H1 (cell line): ENCODE results near the gene APOL1. TPM values are rescaled to one million over a fixed set of nuclear protein-coding genes. Genes with fewer than 3 reads are reported as not detected.

Experiments used
- CTCF ChIA-PET: fragments of 300-600 bp; sonication (Branson Sonifier 250); formaldehyde crosslinking; loops from one replicate; lab custom pipeline; 2021; ENCODE audit not compliant: partially characterized antibody; lab: Charles Lee
- POLR2A ChIA-PET: fragments of 300-600 bp; sonication (Branson Sonifier 250); formaldehyde crosslinking; loops from one replicate; lab custom pipeline; 2021; ENCODE audit warnings: inconsistent platforms; ENCODE audit not compliant: partially characterized antibody; lab: Charles Lee
- DNase-seq, 2 experiments: peaks; one replicate each; pipeline versions ENCODE4 v3.0.0 to v3.0.0-alpha.2; 2010 to 2022; ENCODE audit warnings: low spot score in 2 of 2, low read depth in 1 of 2, mixed read lengths in 1 of 2
- FAIRE-seq: peaks from 2 replicates; lab custom pipeline; 2011; peaks lifted over from hg19 to GRCh38; lab: Jason Lieb, UNC
- H2AFZ ChIP-seq: 2 replicates; pipeline ENCODE4 v1.8.1; 2012; ENCODE audit warnings: low read length, inconsistent platforms
- H2AK5ac ChIP-seq: 2 replicates; pipeline ENCODE4 v1.6.1; 2013; ENCODE audit warnings: low read depth, low read length
- H2BK120ac ChIP-seq: replicated peaks from 2 replicates; pipeline ENCODE3; 2013; ENCODE audit warnings: low read depth, low read length, inconsistent platforms
- H2BK12ac ChIP-seq: 2 replicates; pipeline ENCODE4 v1.6.1; 2013; ENCODE audit warnings: low read depth, low read length
- H2BK15ac ChIP-seq: 2 replicates; pipeline ENCODE4 v1.6.1; 2013; ENCODE audit warnings: low read length
- H2BK20ac ChIP-seq: 2 replicates; pipeline ENCODE4 v1.6.1; 2013; ENCODE audit warnings: low read length
- H2BK5ac ChIP-seq: 2 replicates; pipeline ENCODE4 v1.6.1; 2013; ENCODE audit warnings: low read depth, low read length
- H3K14ac ChIP-seq: 2 replicates; pipeline ENCODE4 v1.6.1; 2013; ENCODE audit warnings: inconsistent platforms; ENCODE audit not compliant: insufficient read length
- H3K18ac ChIP-seq: 2 replicates; pipeline ENCODE4 v1.6.1; 2013; ENCODE audit warnings: low read length; ENCODE audit errors: extremely low read depth
- H3K23ac ChIP-seq: 2 replicates; pipeline ENCODE4 v1.6.1; 2013; ENCODE audit warnings: inconsistent platforms; ENCODE audit not compliant: insufficient read length
- H3K23me2 ChIP-seq: 2 replicates; pipeline ENCODE4 v1.6.1; 2013; ENCODE audit warnings: low read depth, low read length
- H3K27ac ChIP-seq: 2 replicates; pipeline ENCODE4 v1.6.1; 2011; ENCODE audit warnings: low read depth, low read length, inconsistent platforms
- H3K27me3 ChIP-seq, 4 experiments: replicated peaks in 1 of 4; 1 replicate in 1 of 4; 2 replicates in 3 of 4; pipeline versions ENCODE4 v1.6.1 to v1.8.1; 2011 to 2013; ENCODE audit warnings: low read length in 3 of 4, mild to moderate bottlenecking in 3 of 4, inconsistent platforms in 2 of 4, mixed read lengths in 2 of 4, moderate library complexity in 1 of 4; ENCODE audit not compliant: control insufficient read depth in 3 of 4, insufficient read depth in 3 of 4; ENCODE audit errors: extremely low read depth in 1 of 4
- H3K36me3 ChIP-seq, 4 experiments: 2 replicates each; pipeline versions ENCODE4 v1.6.1 to v1.8.1; 2011 to 2013; ENCODE audit warnings: mild to moderate bottlenecking in 4 of 4, low read length in 3 of 4, moderate library complexity in 2 of 4, control low read depth in 1 of 4, inconsistent platforms in 1 of 4; ENCODE audit not compliant: insufficient read depth in 4 of 4, control insufficient read depth in 2 of 4
- H3K4ac ChIP-seq: replicated peaks from 2 replicates; pipeline ENCODE3; 2013; ENCODE audit warnings: low read length, low read depth, mixed read lengths, inconsistent platforms; ENCODE audit not compliant: insufficient read length
- H3K4me1 ChIP-seq, 4 experiments: replicated peaks in 1 of 4; 1 replicate in 1 of 4; 2 replicates in 3 of 4; pipeline versions ENCODE4 v1.6.1 to v1.8.1; 2011 to 2013; ENCODE audit warnings: low read length in 3 of 4, inconsistent platforms in 2 of 4, mixed read lengths in 1 of 4; ENCODE audit not compliant: insufficient read depth in 4 of 4, control insufficient read depth in 3 of 4
- H3K4me2 ChIP-seq, 2 experiments: 2 replicates each; pipeline versions ENCODE4 v1.6.1 to v1.8.1; 2011 to 2013; ENCODE audit warnings: low read depth in 2 of 2, low read length in 2 of 2, control low read depth in 1 of 2, inconsistent platforms in 1 of 2, mild to moderate bottlenecking in 1 of 2; ENCODE audit not compliant: insufficient read depth in 1 of 2
- H3K4me3 ChIP-seq, 4 experiments: fragments of 200-600, 300-600 bp in 1 of 4; sonication (generic), shearing (Covaris generic), sonication (Bioruptor Twin) in 1 of 4; 2 replicates each; pipeline versions ENCODE4 v1.5.1 to v1.8.1; 2011 to 2016; ENCODE audit warnings: low read length in 4 of 4, low read depth in 3 of 4, control low read depth in 2 of 4, inconsistent platforms in 2 of 4, mild to moderate bottlenecking in 2 of 4, mixed read lengths in 1 of 4, moderate library complexity in 1 of 4; ENCODE audit not compliant: insufficient read depth in 2 of 4; ENCODE audit errors: extremely low read depth in 1 of 4
- H3K56ac ChIP-seq: replicated peaks from 2 replicates; pipeline ENCODE3; 2013; ENCODE audit warnings: low read depth, mild to moderate bottlenecking, mixed read lengths, low read length, inconsistent platforms; ENCODE audit not compliant: insufficient read length
- H3K79me1 ChIP-seq: 2 replicates; pipeline ENCODE4 v1.6.1; 2013; ENCODE audit warnings: low read depth, low read length, control low read depth
- H3K79me2 ChIP-seq, 2 experiments: 2 replicates each; pipeline versions ENCODE4 v1.6.1 to v1.8.1; 2012 to 2013; ENCODE audit warnings: low read length in 2 of 2, mild to moderate bottlenecking in 2 of 2, inconsistent platforms in 1 of 2; ENCODE audit not compliant: insufficient read depth in 2 of 2, control insufficient read depth in 1 of 2
- H3K9ac ChIP-seq, 4 experiments: replicated peaks in 1 of 4; 1 replicate in 1 of 4; 2 replicates in 3 of 4; pipeline versions ENCODE4 v1.6.1 to v1.8.1; 2011 to 2013; ENCODE audit warnings: low read depth in 3 of 4, low read length in 3 of 4, control low read depth in 2 of 4, mild to moderate bottlenecking in 2 of 4, moderate library complexity in 2 of 4, inconsistent platforms in 1 of 4; ENCODE audit errors: extremely low read depth in 1 of 4
- H3K9me3 ChIP-seq, 2 experiments: 2 replicates each; pipeline versions ENCODE4 v1.6.1 to v1.8.1; 2012 to 2013; ENCODE audit warnings: mild to moderate bottlenecking in 2 of 2, moderate library complexity in 2 of 2, control low read depth in 1 of 2, inconsistent platforms in 1 of 2, low read depth in 1 of 2, low read length in 1 of 2, mixed read lengths in 1 of 2; ENCODE audit not compliant: insufficient read depth in 2 of 2
- H4K20me1 ChIP-seq, 2 experiments: replicated peaks in 1 of 2; 2 replicates each; pipeline versions ENCODE3 to v1.8.1; 2011 to 2013; ENCODE audit warnings: inconsistent platforms in 2 of 2, low read length in 2 of 2, mild to moderate bottlenecking in 1 of 2; ENCODE audit not compliant: insufficient read depth in 2 of 2, control insufficient read depth in 1 of 2
- H4K5ac ChIP-seq: 2 replicates; pipeline ENCODE4 v1.6.1; 2013; ENCODE audit warnings: low read length, low read depth, mixed read lengths, inconsistent platforms; ENCODE audit not compliant: insufficient read length
- H4K8ac ChIP-seq: 2 replicates; pipeline ENCODE4 v1.8.0; 2013; ENCODE audit warnings: mild to moderate bottlenecking, moderate library complexity, low read length, inconsistent platforms; ENCODE audit not compliant: insufficient read depth; ENCODE audit errors: extremely low read depth
- H4K91ac ChIP-seq: replicated peaks from 2 replicates; pipeline ENCODE3; 2013; ENCODE audit warnings: low read length, mixed read lengths, inconsistent platforms; ENCODE audit not compliant: insufficient read length
- ASH2L ChIP-seq: fragments of 200-600, 300-600 bp; sonication (generic); IDR thresholded peaks from one replicate; pipeline ENCODE4 v1.7.1; 2017; ENCODE audit warnings: low read length
- CHD2 ChIP-seq: IDR thresholded peaks from 2 replicates; pipeline ENCODE4 v1.6.1; 2012; ENCODE audit warnings: low read length, improper control_type of control experiment
- KDM5A ChIP-seq: fragments of 200-600 bp; IDR thresholded peaks from 2 replicates; pipeline ENCODE4 v1.7.1; 2012; ENCODE audit warnings: mild to moderate bottlenecking, low read length, inconsistent platforms, mixed read lengths
- MAFK ChIP-seq: IDR thresholded peaks from 2 replicates; pipeline ENCODE4 v1.6.1; 2012; ENCODE audit warnings: low read depth, mild to moderate bottlenecking, improper control_type of control experiment, low read length
- RAD21 ChIP-seq, 2 experiments: IDR thresholded peaks in 1 of 2; conservative IDR thresholded peaks in 1 of 2; 2 replicates each; pipeline ENCODE4 v1.6.1; 2011; ENCODE audit warnings: low read depth in 2 of 2, low read length in 2 of 2, improper control_type of control experiment in 1 of 2, inconsistent platforms in 1 of 2, mild to moderate bottlenecking in 1 of 2, moderate library complexity in 1 of 2
- SIN3A ChIP-seq, 2 experiments: IDR thresholded peaks in 1 of 2; conservative IDR thresholded peaks in 1 of 2; 2 replicates each; pipeline ENCODE4 v1.6.1; 2011 to 2012; ENCODE audit warnings: low read length in 2 of 2, improper control_type of control experiment in 1 of 2, low read depth in 1 of 2, mild to moderate bottlenecking in 1 of 2
- SIRT6 ChIP-seq: IDR thresholded peaks from one replicate; pipeline ENCODE4 v1.7.1; 2012; ENCODE audit warnings: low read length, inconsistent platforms
- SP4 ChIP-seq: IDR thresholded peaks from 2 replicates; pipeline ENCODE4 v1.6.1; 2012; ENCODE audit warnings: low read length, inconsistent platforms
- WGBS, 2 experiments: shearing (Covaris generic) in 1 of 2; methylation state at CpG; one replicate each; pipeline versions ENCODE4 v1.1.6 to v1.1.7; 2013 to 2015; ENCODE audit warnings: low lambda C conversion rate in 2 of 2, mixed read lengths in 2 of 2, inconsistent platforms in 1 of 2, low coverage in 1 of 2, missing lambda C conversion rate in 1 of 2; ENCODE audit not compliant: insufficient replicate concordance in 2 of 2, insufficient coverage in 1 of 2, insufficient read length in 1 of 2; ENCODE audit errors: extremely low coverage in 1 of 2, missing lambda C conversion rate in 1 of 2; 5-methylcytosine and 5-hydroxymethylcytosine counted together
- polyA plus RNA-seq, 7 experiments: library from polyadenylated mRNA; depleted of rRNA in 3 of 7; stranded (reverse) in 5 of 7; unstranded in 2 of 7; fragments of >200 nt in 5 of 7; fragments of 200-250 nt in 2 of 7; gene quantifications; 1 replicate in 5 of 7; 2 replicates in 1 of 7; 4 replicates in 1 of 7; pipeline versions ENCODE4 v1.2.1 to v1.2.3, GENCODE V29; 2011 to 2013; ENCODE audit warnings: missing spikeins in 2 of 7, mixed read lengths in 2 of 7
- total RNA-seq: library from RNA; stranded (reverse); fragmentation: NEBNext Ultra II Directional; extraction: Animal tissue kit (Norgen Biotek cat#: 25700); gene quantifications from 2 replicates; pipeline ENCODE4 v1.2.1, GENCODE V29; 2021

The APOL1 gene
- total and polyA plus RNA-seq, 2 of the 8 experiments (the other 6 are each of a cell fraction or from before 2014, with no cell fraction given): not detected

DNA sequence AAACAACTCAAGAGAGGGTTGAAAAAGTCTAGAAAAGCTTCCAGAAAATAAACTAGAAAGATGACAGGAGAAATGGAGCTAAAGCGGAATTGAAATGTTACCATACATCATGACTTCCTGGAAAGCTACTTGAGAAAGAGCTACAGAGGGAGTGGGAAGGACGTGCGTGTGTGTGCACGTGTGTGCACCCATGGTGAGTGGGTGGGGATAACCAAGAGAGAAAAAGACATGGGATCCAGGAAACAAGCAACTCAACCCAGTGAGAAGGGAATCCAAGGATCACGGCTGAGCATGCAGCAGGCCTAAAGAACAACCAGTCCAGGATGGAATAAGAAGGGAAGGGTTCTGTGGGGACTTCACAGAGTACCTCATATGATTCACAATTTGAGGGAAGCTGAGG lies 21.6 kb downstream of the APOL1 start:
- no peaks in the 10 kb centered on the region for H3K27me3 ChIP-seq
- 72% methylated on average over 5 of the region's 5 CpGs; no CpG with 5 or more reads in 1 of the 2 experiments for WGBS, 2 experiments

More for the DNA sequence above, 21.6 kb downstream of the APOL1 start:
- Histone ChIP-seq H2BK120ac (no peak overlapping the region), H2BK12ac (no peak overlapping the region), H3K23ac (no peak overlapping the region), H3K4me1 (no peaks in the 10 kb centered on the region; a peak in 3 of 7 replicates), H3K9me3 (no peaks in the 10 kb centered on the region), H3K79me1 (no peaks in the 10 kb centered on the region), H3K9ac (no peak overlapping the region), H3K36me3 (no peaks in the 10 kb centered on the region), H3K56ac (no peak overlapping the region), H2BK5ac (no peak overlapping the region), H3K4ac (no peak overlapping the region), H4K8ac (no peak overlapping the region), H4K5ac (no peak overlapping the region), H4K20me1 (no peaks in the 10 kb centered on the region), H2BK15ac (peak overlapping the region; percentile 50; the same call in 1 of the 2 replicates), H3K79me2 (no peaks in the 10 kb centered on the region), H3K14ac (no peak overlapping the region), H3K23me2 (0 out of 2 replicates have a peak, but pooled peaks cover 1% of the 10 kb centered on the region), H4K91ac (no peak overlapping the region), H3K18ac (no peak overlapping the region), H3K4me3 (no peak overlapping the region), H3K4me2 (no peak overlapping the region), H2AK5ac (no peak overlapping the region), H2BK20ac (no peak overlapping the region), H3K27ac (no peak overlapping the region), H2AFZ (no peak overlapping the region)
- FAIRE-seq: no peak
- DNase-seq: no peak
- ChIA-PET CTCF (interaction anchor here (1.0 to 2.4 kb wide), 7 partner anchors 10 to 209 kb away, joined by 3 to 6 read pairs (median 4); no protein-coding TSS in a partner anchor), POLR2A (no interaction called here)
- TF ChIP-seq RAD21 (IDR thresholded peaks at IDR 0.05 in 1 of 2, conservative IDR thresholded peaks at IDR 0.05 in 1 of 2; ENCODE audit: low read depth in 2 of 2, low read length in 2 of 2) (no peak), MAFK (no peak), KDM5A (no peak), ASH2L (no peak), SIRT6 (no peak), SIN3A (conservative IDR thresholded peaks at IDR 0.05 in 1 of 2, IDR thresholded peaks at IDR 0.05 in 1 of 2; ENCODE audit: low read depth in 1 of 2, low read length in 2 of 2) (no peak), CHD2 (no peak), SP4 (no peak)
